GM18499 (cell line): ENCODE data around the gene TPX2.
"Not testable (repeated sequence)": the region's sequence is repeated elsewhere in the genome, so short reads cannot be mapped to it uniquely, and the experiment has no call there.

Experiments
- ATAC-seq: cut with Tn5 transposase; IDR thresholded peaks from one replicate; pipeline ENCODE4 v1.9.1; 2021; ENCODE audit warnings: moderate number of reproducible peaks; ENCODE audit not compliant: insufficient read depth, unreplicated experiment

Gene TPX2

DNA sequence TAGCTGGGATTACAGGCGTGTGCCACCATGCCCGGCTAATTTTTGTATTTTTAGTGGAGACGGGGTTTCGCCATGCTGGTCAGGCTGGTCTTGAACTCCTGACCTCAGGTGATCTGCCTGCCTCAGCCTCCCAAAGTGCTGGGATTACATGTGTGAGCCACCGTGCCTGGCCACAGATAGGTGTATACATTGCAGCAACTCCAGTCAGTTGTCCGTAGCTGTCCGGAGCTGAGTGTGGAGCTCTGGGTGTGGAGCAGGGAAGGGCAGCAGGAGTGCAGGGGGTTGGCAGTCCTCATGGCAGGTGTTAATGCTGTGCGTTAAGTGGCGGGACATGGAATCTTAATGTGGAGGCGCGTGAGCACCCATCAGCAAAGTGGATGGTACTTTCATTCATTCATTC is 88.9 kb downstream of the TPX2 start:
- ATAC-seq = not testable (repeated sequence)

DNA sequence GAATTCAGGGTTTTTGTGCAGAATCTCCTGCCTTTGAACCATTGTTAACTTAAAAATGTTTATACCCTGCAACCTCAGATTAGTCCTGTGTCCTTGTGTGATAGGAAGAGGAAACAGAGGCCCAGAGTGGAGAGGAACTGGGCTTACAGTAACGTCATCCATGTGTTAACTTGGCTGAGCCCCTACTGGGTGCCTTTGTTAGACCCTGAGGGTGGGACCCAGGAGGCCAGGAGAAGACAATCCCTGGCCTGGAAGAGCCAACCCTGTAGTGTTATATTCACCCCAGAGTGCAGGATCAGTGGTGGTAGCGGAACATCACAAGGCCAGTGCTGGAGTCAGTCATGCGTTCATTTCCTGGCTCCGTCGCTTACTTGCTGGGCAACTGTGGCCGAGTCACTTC is 90.6 kb downstream of the TPX2 start:
- no peak for ATAC-seq

DNA sequence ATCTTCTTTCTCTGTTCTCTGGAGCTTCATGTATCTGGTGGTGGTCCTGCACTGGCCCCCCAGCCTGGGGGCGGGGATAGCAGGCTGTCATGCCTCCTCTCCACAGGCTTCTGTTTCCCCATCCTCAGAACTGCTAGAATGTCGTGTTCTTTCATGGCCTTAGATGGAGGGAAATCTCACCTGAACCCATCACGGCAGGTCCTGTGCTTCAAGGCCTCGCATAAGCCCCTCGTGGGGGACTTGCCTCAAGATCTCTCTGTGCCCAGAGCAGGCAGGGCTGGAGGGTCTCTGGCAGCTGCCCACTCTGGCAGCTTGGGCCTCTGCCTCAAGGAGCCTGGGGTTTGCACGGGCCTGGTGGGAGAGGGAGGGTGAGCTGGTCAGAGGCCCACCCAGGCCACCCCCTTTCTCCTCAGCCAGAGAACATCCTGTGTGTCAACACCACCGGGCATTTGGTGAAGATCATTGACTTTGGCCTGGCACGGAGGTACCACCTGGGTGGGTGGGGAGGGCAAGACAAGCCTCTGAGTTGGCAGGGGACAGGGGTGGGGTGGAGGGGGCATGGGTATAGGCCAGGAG is 91.4 kb downstream of the TPX2 start:
- no peak for ATAC-seq

DNA sequence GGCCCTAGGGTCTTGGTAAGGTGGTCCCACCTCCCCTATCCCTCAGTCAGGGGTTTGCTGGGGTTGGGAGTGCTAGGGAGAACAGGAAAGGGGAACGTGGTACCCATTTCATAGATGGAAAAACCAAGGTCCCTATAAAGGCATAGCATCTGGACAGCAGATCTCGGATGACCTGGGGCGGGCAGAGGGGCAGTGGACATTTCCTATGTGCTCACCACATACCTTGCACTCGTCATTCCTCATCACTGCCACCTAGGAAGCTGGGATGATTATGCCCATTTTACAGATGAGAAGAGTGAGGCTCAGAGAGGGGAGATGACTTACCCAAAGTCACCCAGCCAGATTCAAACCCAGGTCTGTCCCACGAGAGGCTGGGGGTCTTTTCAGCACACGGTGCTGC is 92.1 kb downstream of the TPX2 start:
- ATAC-seq = no peak

- ATAC-seq = no peak
These were observed 92.7 kb downstream of the TPX2 start for GRCh38 chr20:31831771-31832306.

GRCh38 chr20:31833130-31833930 is 94.2 kb downstream of the TPX2 start:
- ATAC-seq = no peak

DNA sequence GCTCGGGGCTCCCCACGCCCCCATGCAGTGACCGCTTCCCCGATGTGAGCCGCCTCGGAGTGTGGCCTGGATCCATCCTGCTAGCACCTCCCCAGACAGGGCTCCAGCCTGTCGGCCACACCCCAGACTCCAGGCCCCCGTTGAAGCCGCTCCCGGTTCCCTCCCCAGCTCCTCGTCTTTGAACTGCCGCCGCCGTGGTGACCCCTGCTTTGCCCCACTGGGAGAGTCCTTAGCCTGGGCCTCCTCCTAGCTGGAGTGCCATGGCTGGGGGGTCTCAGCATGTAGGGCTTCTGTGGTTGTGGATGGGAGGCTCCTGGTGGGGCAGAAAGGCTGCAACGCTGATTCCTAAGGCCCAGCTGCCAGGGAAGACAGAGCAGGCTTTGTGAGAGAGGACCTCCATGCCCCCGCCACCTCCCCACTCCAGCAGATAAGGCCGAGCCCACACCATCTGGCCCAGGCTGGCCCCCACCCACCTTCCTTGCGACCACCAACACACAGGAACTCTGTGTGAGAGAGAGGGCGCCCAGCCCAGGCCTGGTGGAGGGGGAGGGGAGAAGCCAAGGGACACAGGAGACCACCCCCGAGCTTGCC is 94.9 kb downstream of the TPX2 start:
- no peak for ATAC-seq

- no peak for ATAC-seq
These were observed 96.5 kb downstream of the TPX2 start for GRCh38 chr20:31835554-31835953.

- peak; percentile 50 for ATAC-seq
These were observed 97.1 kb downstream of the TPX2 start for GRCh38 chr20:31835977-31836852.

GRCh38 chr20:31836853-31837608 is 97.9 kb downstream of the TPX2 start:
- no peak for ATAC-seq

DNA sequence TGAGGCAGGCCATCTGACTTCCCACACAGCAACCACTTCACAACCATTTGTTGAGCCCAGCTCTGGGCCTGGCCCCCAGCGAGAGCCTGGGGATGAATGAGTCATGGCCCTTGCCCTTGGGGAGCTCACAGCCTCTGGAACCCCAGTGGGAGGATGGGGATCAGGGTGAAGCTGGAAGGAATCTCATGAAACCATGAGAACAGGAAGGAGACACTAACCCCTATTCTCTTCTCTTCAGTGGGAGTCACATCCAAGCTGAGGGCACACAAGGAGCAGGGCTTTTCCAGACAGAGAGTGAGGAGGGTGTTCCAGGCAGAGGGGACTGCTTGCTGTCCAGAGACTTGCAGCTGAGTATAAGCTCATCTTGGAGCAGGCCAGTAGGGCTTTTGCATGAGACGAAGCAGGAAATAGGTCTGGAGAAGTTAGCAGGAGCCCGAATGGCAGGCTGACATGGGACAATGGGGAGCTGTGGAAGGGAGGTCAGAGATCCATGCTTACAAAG is 98.9 kb downstream of the TPX2 start:
- ATAC-seq = no peak

GRCh38 chr20:31838646-31839292 is 99.7 kb downstream of the TPX2 start:
- ATAC-seq = no peak

GRCh38 chr20:31839782-31840487 is 100.8 kb downstream of the TPX2 start:
- ATAC-seq = no peak

DNA sequence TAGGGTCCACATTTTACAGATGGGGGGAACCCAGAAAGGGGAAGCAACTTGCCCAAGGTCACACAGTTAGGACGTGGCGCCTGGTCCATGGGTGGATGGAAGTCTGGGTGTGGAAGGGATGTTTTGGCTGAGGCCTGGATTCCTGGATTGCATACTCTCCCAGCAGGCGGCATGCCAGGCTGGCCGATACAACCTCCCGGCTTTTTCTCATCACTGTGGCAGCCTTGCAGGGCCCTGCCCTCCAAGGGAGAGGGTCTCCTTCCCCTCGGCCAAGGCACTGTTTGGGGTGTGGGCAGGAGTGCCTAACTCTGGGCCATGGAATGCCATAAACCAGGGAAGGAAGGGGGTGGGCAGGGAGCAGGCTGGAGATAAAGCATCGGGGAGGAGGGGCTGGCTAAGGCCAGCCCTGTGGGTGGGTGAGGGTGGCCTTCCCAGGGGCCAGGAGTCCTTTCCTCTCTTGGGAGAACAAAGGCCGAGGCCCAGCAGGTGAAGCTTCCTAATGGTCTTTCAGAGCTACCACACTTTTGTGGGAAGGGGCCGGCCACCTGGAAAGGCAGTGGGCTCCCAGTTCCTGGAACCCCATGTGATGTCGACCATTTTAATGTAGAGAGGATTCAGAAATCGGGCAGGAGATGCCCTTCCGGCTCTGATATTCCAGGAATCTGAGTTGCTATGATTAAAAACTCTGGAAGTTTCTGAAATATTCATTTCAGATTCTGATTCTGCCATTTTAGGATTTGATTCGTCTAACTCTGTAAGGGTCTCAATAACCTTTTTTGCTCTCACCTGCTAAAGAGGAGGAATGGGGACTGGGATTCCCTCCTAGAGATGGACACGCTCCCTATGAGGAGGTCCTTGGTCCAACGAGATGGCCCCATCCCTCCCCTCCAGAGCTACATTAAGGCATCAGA is 102.1 kb downstream of the TPX2 start:
- ATAC-seq = no peak

- no peak for ATAC-seq
These were observed 102.8 kb downstream of the TPX2 start for GRCh38 chr20:31841928-31842327.

GRCh38 chr20:31842471-31843157 is 103.5 kb downstream of the TPX2 start:
- ATAC-seq = no peak

- no peak for ATAC-seq
These were observed 104.2 kb downstream of the TPX2 start for GRCh38 chr20:31843288-31843687.
